ENCODE results near the gene SETD7. TPM values are rescaled to one million over a fixed set of nuclear protein-coding genes. Genes with fewer than 3 reads are reported as not detected.

Gene SETD7
- total and polyA plus RNA-seq, 2 of the 4 experiments (the other 2 are of a cell fraction) = 17.0 to 46.6 TPM

- ATAC-seq (ENCODE audit: low read depth) = peak; percentile 95
- TF ChIP-seq MAFK (IDR thresholded peaks at IDR 0.05; ENCODE audit: low read depth, low read length) (no peak), MAZ (IDR thresholded peaks at IDR 0.05; ENCODE audit: borderline replicate concordance, low read depth, low read length) (no peak), NFE2L2 (IDR thresholded peaks at IDR 0.05; ENCODE audit: low read depth, low read length) (no peak), CHD1 (IDR thresholded peaks at IDR 0.05; ENCODE audit: low read depth, low read length) (no peak), CEBPB (IDR thresholded peaks at IDR 0.05; ENCODE audit: low read depth, low read length) (no peak), USF2 (IDR thresholded peaks at IDR 0.05; ENCODE audit: low read depth, low read length) (no peak), RFX5 (IDR thresholded peaks at IDR 0.05; ENCODE audit: low read depth, low read length) (no peak), SMC3 (IDR thresholded peaks at IDR 0.05; ENCODE audit: low read depth, low read length) (no peak), CTCF (conservative IDR thresholded peaks at IDR 0.05; ENCODE audit: low read depth, low read length) (no peak), RCOR1 (IDR thresholded peaks at IDR 0.05; ENCODE audit: insufficient replicate concordance, low read length) (no peak), BHLHE40 (IDR thresholded peaks at IDR 0.05; ENCODE audit: low read depth, low read length) (no peak), POLR2A (IDR thresholded peaks at IDR 0.05; ENCODE audit: low read depth, low read length) (no peak), RAD21 (IDR thresholded peaks at IDR 0.05; ENCODE audit: low read length) (no peak), ELK1 (IDR thresholded peaks at IDR 0.05; ENCODE audit: borderline replicate concordance, low read depth, low read length) (no peak), MXI1 (IDR thresholded peaks at IDR 0.05; ENCODE audit: borderline replicate concordance, low read depth, low read length) (no peak), FOS (IDR thresholded peaks at IDR 0.05; ENCODE audit: low read depth, low read length) (no peak; the same call in 1 of the 2 replicates)
- Histone ChIP-seq H3K9me3 (ENCODE audit: control insufficient read depth, insufficient read depth, low read length) (no peaks in the 10 kb centered on the region), H3K4me2 (ENCODE audit: low read depth, low read length) (peak overlapping the region; percentile 54), H3K9ac (ENCODE audit: low read depth, low read length) (no peak overlapping the region; the same call in 1 of the 2 replicates), H3K36me3 (ENCODE audit: control insufficient read depth, insufficient read depth, low read length) (no peaks in the 10 kb centered on the region), H4K8ac (ENCODE audit: low read depth in 2 of 2, low read length in 2 of 2) (peak overlapping the region; percentile 33 to 46; a peak in 3 of 4 replicates), H3K79me1 (ENCODE audit: low read depth in 1 of 2, low read length in 2 of 2) (no peaks in the 10 kb centered on the region), H3K14ac (replicated peaks; ENCODE audit: low read depth, low read length) (peak overlapping the region; percentile 30), H2BK120ac (ENCODE audit: low read depth, low read length) (peak overlapping the region; percentile 50), H2AK5ac (ENCODE audit: low read depth, low read length) (peak overlapping the region; percentile 88; the same call in 1 of the 2 replicates), H2AK9ac (replicated peaks; ENCODE audit: low read depth, low read length, poor library complexity) (peak overlapping the region; percentile 38), H3K4me3 (ENCODE audit: insufficient read depth, low read depth, low read length) (no peak overlapping the region), H4K20me1 (ENCODE audit: insufficient read depth, low read length) (no peaks in the 10 kb centered on the region), H3K18ac (ENCODE audit: low read depth, low read length) (peak overlapping the region; percentile 4), H3K27me3 (ENCODE audit: control insufficient read depth, insufficient read depth, low read length) (no peaks in the 10 kb centered on the region), H3K27ac (ENCODE audit: insufficient read depth, low read length) (peak overlapping the region; percentile 65), H3K23ac (ENCODE audit: low read depth, low read length) (peak overlapping the region; percentile 36; the same call in 1 of the 2 replicates), H4K5ac (ENCODE audit: low read depth, low read length) (peak overlapping the region; percentile 19), H2BK5ac (ENCODE audit: low read depth, low read length, poor library complexity, severe bottlenecking) (peak overlapping the region; percentile 36), H2AFZ (replicated peaks; ENCODE audit: low read length, poor library complexity) (peak overlapping the region; percentile 77), H3K4ac (ENCODE audit: low read depth, low read length) (peak overlapping the region; percentile 77), H3K9me1 (ENCODE audit: insufficient read depth, low read length) (peaks cover 6% of the 10 kb centered on the region), H2BK15ac (ENCODE audit: low read depth, low read length) (peak overlapping the region; percentile 88; the same call in 2 of the 3 replicates), H4K91ac (ENCODE audit: insufficient read depth, low read depth, low read length) (peak overlapping the region; percentile 66), H3K56ac (ENCODE audit: extremely low read depth, insufficient read depth, low read length) (no peak overlapping the region), H2BK20ac (ENCODE audit: low read depth, low read length) (peak overlapping the region; percentile 63), H3K4me1 (ENCODE audit: control insufficient read depth, insufficient read depth, low read length) (peaks cover 18% of the 10 kb centered on the region)
- peak; percentile 92 for DNase-seq
- ChIA-PET POLR2A (ENCODE audit: unreplicated experiment) (no interaction called here), CTCF (interaction anchor here (1.0 to 2.5 kb wide), 4 partner anchors 10 to 33 kb away, joined by 3 to 9 read pairs (median 4); no protein-coding TSS in a partner anchor)
- no TSS peak for BruUV-seq (replicated peaks)
- WGBS, 2 experiments (ENCODE audit: extremely low coverage in 2 of 2, insufficient read length in 1 of 2) = 20% methylated on average over 3 of the region's 4 CpGs; no CpG with 5 or more reads in 1 of the 2 experiments
- in situ Hi-C loops (cut with MboI; ENCODE audit: low sequenced_read_pairs) = no loop called here
- intact Hi-C loops (cut with micrococcal nuclease) = no loop called here
- dilution Hi-C loops (cut with HindIII; ENCODE audit: low sequenced_read_pairs, unreplicated experiment) = no loop called here
Measured at GRCh38 chr4:139593091-139593564, 37.1 kb upstream of the SETD7 start.
